CD4-positive, alpha-beta T cell treated with Interleukin-17A for 1 hour (primary cell): ENCODE measurements around the gene PWP2.
"Not testable (repeated sequence)": the region's sequence is repeated elsewhere in the genome, so short reads cannot be mapped to it uniquely, and the experiment has no call there.

Experiments used
- DNase-seq: peaks from one replicate; pipeline ENCODE4 v3.0.0-alpha.2; 2020

Gene PWP2

GRCh38 chr21:44139787-44140551, 32.8 kb downstream of the PWP2 start:
- not testable (repeated sequence) for DNase-seq

- not testable (repeated sequence) for DNase-seq
Observed at GRCh38 chr21:44140552-44140932, 33.3 kb downstream of the PWP2 start.

GRCh38 chr21:44142470-44142869, 35.3 kb downstream of the PWP2 start:
- not testable (repeated sequence) for DNase-seq

GRCh38 chr21:44143380-44143779, 36.2 kb downstream of the PWP2 start:
- peak; percentile 61 for DNase-seq

- peak; percentile 20 for DNase-seq
Observed at GRCh38 chr21:44143996-44144395, 36.8 kb downstream of the PWP2 start.

GRCh38 chr21:44144784-44145602, 37.8 kb downstream of the PWP2 start:
- not testable (repeated sequence) for DNase-seq

- not testable (repeated sequence) for DNase-seq
Observed at GRCh38 chr21:44145616-44146015, 38.4 kb downstream of the PWP2 start.

GRCh38 chr21:44147108-44147507, 39.9 kb downstream of the PWP2 start:
- DNase-seq = not testable (repeated sequence)

- DNase-seq = not testable (repeated sequence)
Observed at GRCh38 chr21:44150255-44150654, 43.1 kb downstream of the PWP2 start.

GRCh38 chr21:44153214-44153888, 46.2 kb downstream of the PWP2 start:
- DNase-seq = not testable (repeated sequence)

GRCh38 chr21:44153889-44154228, 46.7 kb downstream of the PWP2 start:
- DNase-seq = peak; percentile 38

GRCh38 chr21:44154816-44155230, 47.6 kb downstream of the PWP2 start:
- not testable (repeated sequence) for DNase-seq

GRCh38 chr21:44155231-44155993, 48.2 kb downstream of the PWP2 start:
- peak; percentile 9 for DNase-seq

- not testable (repeated sequence) for DNase-seq
Observed at GRCh38 chr21:44155994-44156380, 48.8 kb downstream of the PWP2 start.

GRCh38 chr21:44157439-44158081, 50.4 kb downstream of the PWP2 start:
- DNase-seq = peak; percentile 14

- DNase-seq = not testable (repeated sequence)
Observed at GRCh38 chr21:44158082-44158468, 50.9 kb downstream of the PWP2 start.

GRCh38 chr21:44159349-44160297, 52.4 kb downstream of the PWP2 start:
- not testable (repeated sequence) for DNase-seq

- DNase-seq = not testable (repeated sequence)
Observed at GRCh38 chr21:44160298-44160672, 53.1 kb downstream of the PWP2 start.

GRCh38 chr21:44160821-44161220, 53.6 kb downstream of the PWP2 start:
- DNase-seq = not testable (repeated sequence)

- not testable (repeated sequence) for DNase-seq
Observed at GRCh38 chr21:44163167-44163653, 56.0 kb downstream of the PWP2 start.

GRCh38 chr21:44165933-44166332, 58.7 kb downstream of the PWP2 start:
- not testable (repeated sequence) for DNase-seq
